GM15510 (cell line): ENCODE data around the gene ARHGEF40.

Experiments
- POLR2A ChIP-seq: IDR thresholded peaks from 3 replicates; pipeline ENCODE4 v1.6.1; 2011; ENCODE audit warnings: borderline replicate concordance; ENCODE audit not compliant: insufficient read length; ENCODE audit errors: extremely low read depth

Gene ARHGEF40

DNA sequence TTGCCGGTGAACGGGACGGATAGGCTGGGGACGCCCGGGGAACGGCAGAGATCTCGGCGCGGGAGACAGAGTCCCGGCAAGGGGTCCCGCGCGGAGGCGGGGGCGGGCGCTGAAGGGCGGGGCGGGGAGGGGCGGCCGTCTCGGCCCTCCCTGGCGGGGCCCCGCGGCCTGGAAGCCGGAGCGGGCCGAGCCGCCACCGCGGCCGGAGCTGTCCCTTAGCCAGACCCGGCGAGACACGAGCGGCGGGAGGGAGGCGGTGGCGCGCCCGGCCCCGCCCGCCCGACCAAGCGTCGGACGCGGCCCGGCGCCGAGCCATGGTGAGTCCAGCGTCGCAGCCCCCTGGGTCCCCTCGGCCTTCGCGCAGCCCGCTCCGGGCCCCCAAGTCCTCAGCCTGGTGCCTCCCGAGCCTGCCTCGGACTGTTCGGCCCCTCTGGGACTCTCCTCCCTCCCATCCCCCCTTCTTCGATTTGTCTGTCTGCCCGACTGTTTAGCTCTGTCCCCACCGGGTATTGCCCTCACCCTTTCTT is at the start of gene ARHGEF40:
Gene ARHGEF40, plus strand, starts transcription at position 222 of the 527 bp plus-strand sequence. Its CDS starts 93 bp downstream, at position 315.
- no peak for TF ChIP-seq POLR2A

DNA sequence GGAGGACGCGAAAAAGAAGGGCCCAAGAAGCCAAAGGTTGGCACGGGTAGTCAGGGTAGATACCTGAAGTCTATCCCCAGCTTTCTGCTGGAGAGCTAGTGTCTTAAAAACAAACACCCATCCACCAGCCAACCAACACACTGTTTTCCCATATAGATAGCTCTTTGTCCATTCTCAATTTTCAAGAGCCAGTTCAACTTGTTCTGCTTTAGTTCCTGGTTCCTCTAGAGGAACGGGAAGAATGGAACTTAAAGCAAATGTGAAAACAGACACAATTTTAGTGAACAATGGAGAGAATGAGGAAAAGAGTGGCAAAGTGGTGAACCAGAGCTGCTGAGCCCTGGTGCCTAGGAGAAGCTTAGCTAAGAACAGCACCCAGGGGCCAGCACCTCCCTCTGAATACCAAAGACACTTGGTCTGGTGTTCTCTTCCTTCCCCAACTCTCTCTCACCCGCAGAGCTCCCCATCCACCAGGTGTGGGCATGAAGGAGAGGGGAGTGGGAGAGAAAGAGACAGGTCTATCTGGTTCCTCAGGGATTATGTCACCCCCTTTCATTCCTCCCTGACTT is 49.0 kb upstream of the ARHGEF40 start:
- TF ChIP-seq POLR2A, result no peak

GRCh38 chr14:21022686-21023085 is 47.4 kb upstream of the ARHGEF40 start:
- TF ChIP-seq POLR2A, result no peak

DNA sequence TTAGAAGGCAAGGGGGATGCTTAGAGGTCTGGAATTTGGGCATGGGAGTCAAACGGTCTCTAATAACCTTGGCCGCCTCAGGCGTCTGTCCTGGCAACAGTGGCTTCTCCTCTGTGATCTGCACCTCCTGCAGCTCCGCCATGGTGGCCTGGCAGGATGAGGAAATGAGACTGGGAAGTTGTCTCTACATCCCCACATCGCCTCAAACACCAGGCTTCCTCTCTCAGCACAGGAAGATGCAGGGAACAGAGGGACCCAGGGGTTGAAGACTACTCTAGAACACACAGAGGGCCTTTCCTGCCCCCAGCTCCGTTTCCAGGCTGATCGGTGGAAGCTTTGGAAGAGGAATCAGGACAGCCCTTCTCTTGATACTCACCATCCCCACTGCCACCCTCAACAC is 46.9 kb upstream of the ARHGEF40 start:
- TF ChIP-seq POLR2A, result no peak

GRCh38 chr14:21023817-21024584 is 46.1 kb upstream of the ARHGEF40 start:
- no peak for TF ChIP-seq POLR2A

DNA sequence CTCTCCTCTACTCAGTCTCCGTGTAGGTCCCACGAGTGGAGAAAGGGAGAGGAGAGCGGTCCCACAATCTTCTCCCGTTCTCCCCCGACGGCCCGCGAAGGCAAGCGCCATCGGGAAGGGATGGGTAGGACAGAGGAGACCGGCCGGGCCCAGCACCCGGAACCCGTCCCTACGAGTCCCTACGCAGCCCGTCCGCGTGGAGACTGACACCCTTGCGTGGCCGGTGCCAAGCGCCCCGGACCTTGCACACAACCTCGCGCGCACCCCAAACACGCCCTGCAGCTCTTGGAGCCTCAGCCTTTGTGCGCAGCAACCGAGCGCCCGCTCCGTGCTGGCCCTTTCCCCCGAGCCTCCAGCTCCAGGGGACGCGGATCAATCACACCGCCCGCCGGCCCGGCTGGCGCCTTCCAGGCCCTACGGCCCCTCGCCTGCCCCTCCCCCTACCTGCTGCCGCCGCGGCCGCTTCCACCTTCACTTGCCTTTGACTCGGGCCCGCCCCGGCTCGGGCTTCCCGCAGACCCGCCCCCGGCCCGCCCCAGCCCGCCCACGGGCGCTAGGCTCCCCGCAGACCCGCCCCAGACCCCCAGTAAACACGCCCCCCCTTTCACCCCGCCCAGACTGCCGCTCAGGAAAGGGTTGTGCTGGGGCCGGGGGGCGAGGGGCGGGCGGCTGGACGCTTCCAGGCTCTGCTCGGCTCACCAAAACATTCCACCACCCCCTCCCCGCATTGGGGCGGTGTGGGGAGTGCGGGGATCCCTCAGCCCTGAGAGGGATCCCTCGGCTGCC is 45.3 kb upstream of the ARHGEF40 start, which contains the start of gene NDRG2:
Gene NDRG2, minus strand, starts transcription at position 477 of the 786 bp plus-strand sequence. CDS start 1,746 bp downstream, outside the sequence.
- no peak for TF ChIP-seq POLR2A

DNA sequence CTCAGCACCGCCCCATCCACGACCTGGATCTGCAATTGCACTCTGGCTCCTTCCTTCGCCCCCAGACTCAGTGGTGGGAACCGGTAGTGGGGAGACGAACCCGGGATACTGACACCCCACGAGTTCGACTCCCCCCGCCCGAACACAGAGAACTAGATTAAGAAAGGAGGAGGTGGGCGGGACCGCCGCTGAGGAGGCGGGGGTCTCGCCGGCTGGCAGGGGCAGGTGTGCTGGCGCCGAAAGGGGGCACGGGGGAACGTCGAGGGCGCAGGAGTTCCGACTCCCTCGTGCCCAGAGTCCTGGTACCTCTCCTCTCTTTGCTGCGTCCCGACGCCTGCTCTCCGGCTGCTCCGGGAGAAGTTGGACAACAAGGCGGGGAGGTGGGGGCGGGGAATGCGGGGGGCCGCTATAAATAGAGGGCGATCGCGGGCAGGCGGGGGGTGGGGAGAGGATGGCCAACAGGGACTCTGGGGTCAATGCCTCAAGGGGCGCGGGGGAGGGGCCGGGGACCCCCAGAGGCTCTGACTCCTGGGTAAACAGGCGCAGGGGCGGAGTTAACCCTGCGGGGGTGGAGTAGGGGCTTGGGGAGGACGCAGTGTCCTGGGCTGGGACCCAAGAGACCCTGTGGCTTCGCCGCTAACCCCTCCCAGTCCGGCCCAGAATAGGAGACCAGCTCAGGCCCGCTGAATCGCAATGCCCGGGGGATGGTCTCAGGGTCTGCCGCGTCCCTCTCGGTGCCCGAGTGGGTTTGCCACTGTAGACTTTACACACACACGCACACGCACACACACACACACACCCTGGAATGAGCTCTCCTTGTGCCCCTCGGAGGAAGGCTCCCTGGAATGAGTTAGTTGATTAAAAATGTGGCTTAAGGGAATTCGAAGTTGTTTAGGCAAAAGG is 44.5 kb upstream of the ARHGEF40 start:
- no peak for TF ChIP-seq POLR2A

- no peak for TF ChIP-seq POLR2A
Measured at GRCh38 chr14:21026274-21026987, 43.7 kb upstream of the ARHGEF40 start.

- no peak for TF ChIP-seq POLR2A
Measured at GRCh38 chr14:21026988-21027315, 43.2 kb upstream of the ARHGEF40 start.

DNA sequence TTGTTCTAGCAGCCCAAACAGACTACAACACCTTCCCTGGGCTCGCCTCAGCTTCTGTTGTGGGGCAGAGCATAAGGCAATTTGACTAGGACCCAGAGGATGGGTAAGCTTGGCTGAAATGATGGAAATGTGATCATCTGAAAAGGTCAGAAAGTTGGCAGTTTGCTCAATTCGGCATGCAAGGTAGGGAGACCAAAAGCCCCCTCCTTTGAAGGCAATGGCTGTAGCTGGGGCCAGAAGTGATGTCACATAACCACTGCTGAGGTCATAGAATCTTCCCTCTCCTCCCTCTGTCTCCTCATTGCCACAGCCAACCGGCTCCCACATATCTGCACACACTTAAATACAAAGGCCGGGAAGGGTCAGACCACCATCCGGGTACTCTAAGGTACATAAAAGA is 40.2 kb upstream of the ARHGEF40 start, which contains the start of gene TPPP2:
Gene TPPP2, plus strand, starts transcription at position 301 of the 400 bp plus-strand sequence. CDS start 365 bp downstream, outside the sequence.
- TF ChIP-seq POLR2A, result no peak

- no peak for TF ChIP-seq POLR2A
Measured at GRCh38 chr14:21030531-21030930, 39.6 kb upstream of the ARHGEF40 start.

DNA sequence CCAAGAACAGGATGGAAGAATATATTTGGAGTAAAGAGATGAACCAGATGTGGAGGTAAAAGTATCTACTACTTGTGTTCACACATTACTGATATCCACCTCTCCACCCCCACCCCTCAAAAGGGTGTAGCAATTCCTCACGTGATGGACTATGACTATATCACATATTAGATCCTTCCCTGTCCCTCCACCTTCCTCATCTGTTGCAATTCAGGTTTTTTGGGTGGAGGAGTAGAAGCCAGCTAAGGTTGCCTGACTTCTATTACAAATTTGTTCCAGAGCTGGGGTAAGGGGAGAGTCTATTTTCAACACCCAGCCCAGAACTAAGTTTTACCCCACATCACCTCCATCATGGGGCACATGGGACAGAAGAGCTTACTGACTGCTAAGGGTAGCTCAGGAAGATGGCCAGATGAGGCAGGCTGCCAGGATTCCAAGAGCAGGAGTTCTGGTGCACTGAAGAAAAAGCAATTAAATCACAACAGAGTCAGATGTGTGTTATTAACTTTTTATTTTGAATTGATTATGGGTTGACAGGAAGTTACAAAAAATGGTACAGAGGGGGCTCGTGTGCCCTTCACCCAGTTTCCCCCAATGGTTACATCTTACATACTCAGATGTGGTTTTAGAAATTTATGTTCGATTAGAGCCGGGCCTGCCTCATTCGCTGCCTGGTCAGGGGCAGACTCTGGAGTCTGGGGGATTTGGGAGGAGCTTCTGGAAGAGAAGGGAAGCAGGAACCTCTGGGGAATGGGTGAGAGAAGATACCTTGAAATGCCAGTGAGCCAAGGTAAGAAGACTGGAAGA is 37.6 kb upstream of the ARHGEF40 start:
- TF ChIP-seq POLR2A, result no peak
